AG09319 (cell line): ENCODE measurements around the gene RXFP1.
A peak's percentile ranks its signal among the peaks of the same experiment; 100 is the strongest.

Source experiments
- DNase-seq: peaks from one replicate; pipeline ENCODE4 v3.0.0-alpha.2; 2010; ENCODE audit warnings: low read depth; ENCODE audit errors: extremely low read depth
- CTCF ChIP-seq: IDR thresholded peaks from 2 replicates; pipeline ENCODE4 v1.5.1; 2011; ENCODE audit warnings: low read depth, mild to moderate bottlenecking, inconsistent platforms, low read length, moderate library complexity

RXFP1 gene

GRCh38 chr4:158572608-158573007 is 50.9 kb downstream of the RXFP1 start:
- DNase-seq = no peak
- TF ChIP-seq CTCF = no peak

GRCh38 chr4:158578476-158578875 is 56.8 kb downstream of the RXFP1 start:
- peak; percentile 20 for DNase-seq
- peak; percentile 43 for TF ChIP-seq CTCF

GRCh38 chr4:158580064-158580463 is 58.4 kb downstream of the RXFP1 start:
- no peak for TF ChIP-seq CTCF
- DNase-seq = no peak

GRCh38 chr4:158581161-158581560 is 59.5 kb downstream of the RXFP1 start:
- DNase-seq = no peak
- TF ChIP-seq CTCF = no peak

GRCh38 chr4:158586881-158587280 is 65.2 kb downstream of the RXFP1 start:
- no peak for TF ChIP-seq CTCF
- DNase-seq = no peak

GRCh38 chr4:158588285-158588684 is 66.6 kb downstream of the RXFP1 start:
- TF ChIP-seq CTCF = no peak
- no peak for DNase-seq

GRCh38 chr4:158588777-158589176 is 67.1 kb downstream of the RXFP1 start:
- DNase-seq = no peak
- TF ChIP-seq CTCF = no peak
